Stimulated activated effector memory CD8-positive, alpha-beta T cell treated with anti-CD3 and anti-CD28 coated beads, Interleukin-12 subunit alpha, Interleukin-12 subunit beta, amount 100 ng/mL, for 72 hours (primary cell): ENCODE data around the gene NDUFA7.
A peak's percentile ranks its signal among the peaks of the same experiment; 100 is the strongest.
"Not testable (repeated sequence)": the region's sequence is repeated elsewhere in the genome, so short reads cannot be mapped to it uniquely, and the experiment has no call there.

Experiments
- ATAC-seq: fragments of 150-1000 bp; cut with Tn5 transposase; 2 replicates; pipeline ENCODE4 v1.10.0; 2021
- DNase-seq, 2 donors: peaks; one replicate each; pipeline ENCODE4 v3.0.0; 2021 to 2022; ENCODE audit warnings: low spot score in 2 of 2
- H3K27ac Mint-ChIP-seq: one replicate; pipeline ENCODE4 v1.8.0; 2022; ENCODE audit warnings: mild to moderate bottlenecking, mixed read lengths
- H3K36me3 Mint-ChIP-seq: one replicate; pipeline ENCODE4 v1.8.0; 2022; ENCODE audit warnings: mild to moderate bottlenecking, mixed read lengths
- H3K4me1 Mint-ChIP-seq: one replicate; pipeline ENCODE4 v1.8.0; 2022; ENCODE audit warnings: mixed read lengths
- H3K4me3 Mint-ChIP-seq: one replicate; pipeline ENCODE4 v1.8.0; 2022; ENCODE audit warnings: mild to moderate bottlenecking, mixed read lengths
- H3K9me3 Mint-ChIP-seq: one replicate; pipeline ENCODE4 v1.8.0; 2022; ENCODE audit warnings: mixed read lengths

Gene NDUFA7

GRCh38 chr19:8269724-8270123, 51.5 kb downstream of the NDUFA7 start:
- peak overlapping the region; percentile 81 for H3K4me3 Mint-ChIP-seq
- no peak for ATAC-seq
- no peaks in the 10 kb centered on the region for H3K9me3 Mint-ChIP-seq

GRCh38 chr19:8265872-8266271, 55.3 kb downstream of the NDUFA7 start:
- H3K9me3 Mint-ChIP-seq: no peaks in the 10 kb centered on the region
- H3K27ac Mint-ChIP-seq: no peak overlapping the region

More at GRCh38 chr19:8269724-8270123, 51.5 kb downstream of the NDUFA7 start:
- no peak for DNase-seq
- Mint-ChIP-seq H3K36me3 (no peaks in the 10 kb centered on the region), H3K27ac (peak overlapping the region; percentile 94), H3K4me1 (peaks cover 17% of the 10 kb centered on the region)

GRCh38 chr19:8264248-8264647, 56.9 kb downstream of the NDUFA7 start:
- not testable (repeated sequence) for H3K4me3 Mint-ChIP-seq, DNase-seq, H3K27ac Mint-ChIP-seq, H3K9me3 Mint-ChIP-seq, ATAC-seq
- Mint-ChIP-seq H3K36me3 (peaks cover 24% of the 10 kb centered on the region), H3K4me1 (peaks cover 18% of the 10 kb centered on the region)

More at GRCh38 chr19:8265872-8266271, 55.3 kb downstream of the NDUFA7 start:
- ATAC-seq (no peak), DNase-seq (no peak)
- Mint-ChIP-seq H3K36me3 (peaks cover 10% of the 10 kb centered on the region), H3K4me3 (no peak overlapping the region), H3K4me1 (peaks cover 17% of the 10 kb centered on the region)

- ATAC-seq: no peak
- no peak overlapping the region for H3K4me3 Mint-ChIP-seq
- peaks cover 16% of the 10 kb centered on the region for H3K4me1 Mint-ChIP-seq
- peaks cover 42% of the 10 kb centered on the region for H3K36me3 Mint-ChIP-seq
- H3K27ac Mint-ChIP-seq: no peak overlapping the region
- no peaks in the 10 kb centered on the region for H3K9me3 Mint-ChIP-seq
- DNase-seq: no peak
Observed at GRCh38 chr19:8262431-8262830, 58.7 kb downstream of the NDUFA7 start.

- ATAC-seq: no peak
Observed at GRCh38 chr19:8261881-8262280, 59.3 kb downstream of the NDUFA7 start.

GRCh38 chr19:8261347-8261746, 59.8 kb downstream of the NDUFA7 start:
- H3K4me3 Mint-ChIP-seq: no peak overlapping the region
- ATAC-seq: no peak
- peaks cover 53% of the 10 kb centered on the region for H3K36me3 Mint-ChIP-seq
- no peaks in the 10 kb centered on the region for H3K9me3 Mint-ChIP-seq
- no peak overlapping the region for H3K27ac Mint-ChIP-seq
- H3K4me1 Mint-ChIP-seq: peaks cover 16% of the 10 kb centered on the region
- DNase-seq: no peak

More at GRCh38 chr19:8261881-8262280, 59.3 kb downstream of the NDUFA7 start:
- Mint-ChIP-seq H3K4me3 (no peak overlapping the region), H3K9me3 (no peaks in the 10 kb centered on the region), H3K4me1 (peaks cover 16% of the 10 kb centered on the region), H3K27ac (no peak overlapping the region), H3K36me3 (peaks cover 48% of the 10 kb centered on the region)
- no peak for DNase-seq
